Lower lobe of right lung (tissue), 2 donors: ENCODE data around the gene ONECUT3. TPM values are rescaled to one million over a fixed set of nuclear protein-coding genes. Genes with fewer than 3 reads are reported as not detected.

ENCODE experiments used
- ATAC-seq, 2 donors: fragments of 200-7000 bp; cut with Tn5 transposase; one replicate each; pipeline ENCODE4 v1.9.1; 2020 to 2022; ENCODE audit warnings: mild to moderate bottlenecking in 2 of 2, moderate library complexity in 2 of 2
- DNase-seq: peaks from one replicate; pipeline ENCODE4 v3.0.0-alpha.2; 2020
- H3K27ac ChIP-seq: fragments of 200-600 bp; one replicate; pipeline ENCODE4 v1.8.0; 2022
- H3K27me3 ChIP-seq: fragments of 200-600 bp; one replicate; pipeline ENCODE4 v1.8.0; 2022; ENCODE audit warnings: low read depth
- H3K36me3 ChIP-seq: fragments of 200-600 bp; one replicate; pipeline ENCODE4 v1.8.0; 2022; ENCODE audit warnings: mild to moderate bottlenecking
- H3K4me1 ChIP-seq: fragments of 200-600 bp; one replicate; pipeline ENCODE4 v1.8.0; 2022
- H3K4me3 ChIP-seq: fragments of 200-600 bp; one replicate; pipeline ENCODE4 v1.8.0; 2022; ENCODE audit warnings: mild to moderate bottlenecking
- H3K9me3 ChIP-seq: fragments of 200-600 bp; one replicate; pipeline ENCODE4 v1.8.0; 2022
- CTCF ChIP-seq: fragments of 200-600 bp; IDR thresholded peaks from one replicate; pipeline ENCODE4 v1.8.0; 2022; ENCODE audit warnings: antibody characterized with exemption, mild to moderate bottlenecking
- intact Hi-C: fragments of 100-400 bp; cut with DNase I; formaldehyde crosslinking; loops from one replicate; pipeline ENCODE4 v1.11.0; 2022
- total RNA-seq: library from RNA; stranded (reverse); fragmentation: NEBNext Ultra II Directional; extraction: Animal tissue kit (Norgen Biotek cat#: 25700); gene quantifications from one replicate; pipeline ENCODE4 v1.2.1, GENCODE V29; 2021
- donor health status: DM: no; HTN: yes; CAD: no; lungs with severe emphysema.

The ONECUT3 gene
- total RNA-seq, 1 donor from 2014 or later = not detected

GRCh38 chr19:1815605-1816529 lies 62.6 kb downstream of the ONECUT3 start:
- TF ChIP-seq CTCF = no peak
- Histone ChIP-seq H3K27ac (no peak overlapping the region), H3K4me3 (no peak overlapping the region), H3K9me3 (no peaks in the 10 kb centered on the region), H3K4me1 (peaks cover 14% of the 10 kb centered on the region), H3K27me3 (no peaks in the 10 kb centered on the region), H3K36me3 (peaks cover 63% of the 10 kb centered on the region)
- DNase-seq (no peak), ATAC-seq (no peak)
- intact Hi-C loops = no loop called here

GRCh38 chr19:1816530-1817298 lies 63.4 kb downstream of the ONECUT3 start:
- H3K4me1 ChIP-seq = peaks cover 14% of the 10 kb centered on the region
- H3K36me3 ChIP-seq = peaks cover 71% of the 10 kb centered on the region
- no peaks in the 10 kb centered on the region for H3K27me3 ChIP-seq
- intact Hi-C loops = no loop called here
- no peaks in the 10 kb centered on the region for H3K9me3 ChIP-seq
- ATAC-seq (no peak), DNase-seq (no peak)
- no peak for TF ChIP-seq CTCF
- H3K4me3 ChIP-seq = no peak overlapping the region
- H3K27ac ChIP-seq = no peak overlapping the region

GRCh38 chr19:1817553-1818179 lies 64.4 kb downstream of the ONECUT3 start:
- DNase-seq (no peak), ATAC-seq (no peak)
- no peak overlapping the region for H3K27ac ChIP-seq
- no peaks in the 10 kb centered on the region for H3K27me3 ChIP-seq
- peaks cover 13% of the 10 kb centered on the region for H3K4me1 ChIP-seq
- no peak overlapping the region for H3K4me3 ChIP-seq
- no peaks in the 10 kb centered on the region for H3K9me3 ChIP-seq
- intact Hi-C loops = no loop called here
- no peak for TF ChIP-seq CTCF
- peaks cover 81% of the 10 kb centered on the region for H3K36me3 ChIP-seq

GRCh38 chr19:1818549-1819195 lies 65.4 kb downstream of the ONECUT3 start:
- no peak for TF ChIP-seq CTCF
- Histone ChIP-seq H3K4me1 (peaks cover 3% of the 10 kb centered on the region), H3K27me3 (no peaks in the 10 kb centered on the region), H3K36me3 (peaks cover 91% of the 10 kb centered on the region), H3K9me3 (no peaks in the 10 kb centered on the region), H3K4me3 (no peak overlapping the region), H3K27ac (no peak overlapping the region)
- no peak for ATAC-seq
- DNase-seq = no peak
- intact Hi-C loops = no loop called here
